Body of pancreas (tissue), 4 donors: ENCODE results near the gene ZNF791. TPM values are rescaled to one million over a fixed set of nuclear protein-coding genes. Genes with fewer than 3 reads are reported as not detected.

Experiments
- ATAC-seq: fragments of 150-250 bp; one replicate; pipeline ENCODE4 v1.9.1; 2016
- DNase-seq, 4 donors: peaks; one replicate each; pipeline ENCODE4 v3.0.0-alpha.2; 2019
- H3K27ac ChIP-seq, 4 donors: fragments of 200-600 bp; sonication (generic); 1 replicate in 3 of 4; 2 replicates in 1 of 4; pipeline versions ENCODE4 v1.5.1 to v1.6.1; 2016 to 2019; ENCODE audit warnings: mild to moderate bottlenecking in 1 of 4, mixed read lengths in 1 of 4, moderate library complexity in 1 of 4
- H3K27me3 ChIP-seq, 2 donors: fragments of 200-600 bp; sonication (generic); one replicate each; pipeline ENCODE4 v1.6.0; 2016; ENCODE audit warnings: mild to moderate bottlenecking in 1 of 2
- H3K36me3 ChIP-seq, 2 donors: fragments of 200-600 bp; sonication (generic); replicated peaks in 1 of 2; 2 replicates each; pipeline ENCODE4 v1.5.1; 2016; ENCODE audit warnings: low read depth in 2 of 2; ENCODE audit not compliant: insufficient read depth in 1 of 2
- H3K4me1 ChIP-seq: fragments of 200-600 bp; sonication (generic); one replicate; pipeline ENCODE4 v1.6.0; 2016
- H3K4me3 ChIP-seq, 2 donors: fragments of 200-600 bp; sonication (generic); 1 replicate in 1 of 2; 2 replicates in 1 of 2; pipeline ENCODE4 v1.5.1; 2016 to 2019
- H3K9me3 ChIP-seq, 3 donors: fragments of 200-600 bp; sonication (generic); 1 replicate in 2 of 3; 2 replicates in 1 of 3; pipeline ENCODE4 v1.5.1; 2016
- CTCF ChIP-seq, 7 experiments: fragments of 450-650 bp in 4 of 7; fragments of 200-600 bp in 3 of 7; sonication (generic) in 3 of 7; IDR thresholded peaks; one replicate each; pipeline ENCODE4 v1.5.1; 2016 to 2019; ENCODE audit warnings: antibody characterized with exemption in 7 of 7
- POLR2A ChIP-seq, 3 donors: fragments of 450-650 bp; IDR thresholded peaks; one replicate each; pipeline ENCODE4 v1.6.1; 2016; ENCODE audit warnings: antibody characterized with exemption in 3 of 3, mild to moderate bottlenecking in 2 of 3
- WGBS, 2 donors: methylation state at CpG; one replicate each; pipeline ENCODE4 v1.1.5; 2017; 5-methylcytosine and 5-hydroxymethylcytosine counted together
- intact Hi-C: fragments of 100-400 bp; cut with DNase I; formaldehyde crosslinking; loops from one replicate; pipeline ENCODE4 v1.15.1; 2023
- total RNA-seq, 2 donors: library from RNA; depleted of rRNA; stranded (reverse); fragments of >200 nt; gene quantifications; one replicate each; pipeline ENCODE4 v1.1.0, GENCODE V29; 2016

Gene ZNF791
- total RNA-seq, 2 donors from 2014 or later = 9.9 to 16.9 TPM

- intact Hi-C loops = no loop called here
- no peaks in the 10 kb centered on the region for H3K27me3 ChIP-seq
- ATAC-seq = no peak
- peaks cover 7% of the 10 kb centered on the region in 2 donors for H3K36me3 ChIP-seq
- 63% methylated on average over 3 to 4 of the region's 4 CpGs for WGBS, 2 donors
- no peaks in the 10 kb centered on the region for H3K9me3 ChIP-seq
- no peak overlapping the region for H3K4me3 ChIP-seq
- no peak overlapping the region for H3K27ac ChIP-seq
- no peak for DNase-seq
- TF ChIP-seq CTCF (IDR thresholded peaks at IDR 0.05) = no peak
- no peak for TF ChIP-seq POLR2A (IDR thresholded peaks at IDR 0.05)
- H3K4me1 ChIP-seq = peaks cover 50% of the 10 kb centered on the region
Observed at GRCh38 chr19:12667731-12668302, 57.1 kb downstream of the ZNF791 start.

GRCh38 chr19:12668346-12668745 lies 57.6 kb downstream of the ZNF791 start:
- WGBS, 2 donors = 47 to 72% methylated on average over 6 to 8 of the region's 8 CpGs
- H3K36me3 ChIP-seq = peaks cover 3 to 6% of the 10 kb centered on the region in 2 donors
- ATAC-seq (no peak), DNase-seq (no peak)
- H3K4me3 ChIP-seq = peak overlapping the region in 1 of 2 donors; percentile 87
- intact Hi-C loops = no loop called here
- TF ChIP-seq CTCF (IDR thresholded peaks at IDR 0.05) (no peak), POLR2A (IDR thresholded peaks at IDR 0.05) (no peak)
- H3K27ac ChIP-seq = peak overlapping the region; percentile 92 to 97 (median 92)
- no peaks in the 10 kb centered on the region for H3K9me3 ChIP-seq
- no peaks in the 10 kb centered on the region for H3K27me3 ChIP-seq
- H3K4me1 ChIP-seq = peaks cover 50% of the 10 kb centered on the region

GRCh38 chr19:12668932-12669269 lies 58.2 kb downstream of the ZNF791 start:
- H3K27ac ChIP-seq = peak overlapping the region; percentile 92 to 97 (median 92)
- peaks cover 0 to 1% of the 10 kb centered on the region in 2 donors for H3K36me3 ChIP-seq
- ATAC-seq (peak; percentile 8), DNase-seq (peak; percentile 43 to 57 (median 49))
- TF ChIP-seq CTCF (IDR thresholded peaks at IDR 0.05) (no peak), POLR2A (IDR thresholded peaks at IDR 0.05) (no peak)
- H3K9me3 ChIP-seq = no peaks in the 10 kb centered on the region
- H3K4me3 ChIP-seq = peak overlapping the region; percentile 87 to 98
- intact Hi-C loops = no loop called here
- WGBS, 2 donors = 0% methylated on average over 11 to 24 of the region's 24 CpGs
- H3K27me3 ChIP-seq = no peaks in the 10 kb centered on the region
- peaks cover 50% of the 10 kb centered on the region for H3K4me1 ChIP-seq

GRCh38 chr19:12669270-12670158 lies 58.8 kb downstream of the ZNF791 start:
- intact Hi-C loops = no loop called here
- TF ChIP-seq POLR2A (IDR thresholded peaks at IDR 0.05) (peak in 2 of 3 donors; percentile 58 to 62), CTCF (IDR thresholded peaks at IDR 0.05) (peak in 1 of 7 experiments; percentile 4)
- DNase-seq = peak; percentile 81 to 83 (median 82)
- WGBS, 2 donors = 0% methylated on average over 48 to 64 of the region's 64 CpGs
- Histone ChIP-seq H3K27ac (peak overlapping the region; percentile 92 to 97 (median 92)), H3K4me3 (peak overlapping the region; percentile 87 to 98), H3K9me3 (no peaks in the 10 kb centered on the region), H3K36me3 (peaks cover 0 to 2% of the 10 kb centered on the region in 2 donors), H3K27me3 (no peaks in the 10 kb centered on the region), H3K4me1 (peaks cover 50% of the 10 kb centered on the region)
- ATAC-seq = peak; percentile 73
